Stomach smooth muscle (tissue), 2 donors: Measurements from ENCODE around the gene LBP.
"Not testable (repeated sequence)": the region's sequence is repeated elsewhere in the genome, so short reads cannot be mapped to it uniquely, and the experiment has no call there.

Experiments used
- H3K27ac ChIP-seq: one replicate; pipeline ENCODE4 v1.7.0; 2013; ENCODE audit warnings: mild to moderate bottlenecking, low read length, inconsistent platforms
- H3K27me3 ChIP-seq, 2 donors: one replicate each; pipeline ENCODE4 v1.7.0; 2013; ENCODE audit warnings: low read length in 2 of 2; ENCODE audit not compliant: insufficient read depth in 2 of 2, control insufficient read depth in 1 of 2
- H3K36me3 ChIP-seq, 2 donors: one replicate each; pipeline ENCODE4 v1.7.0; 2013; ENCODE audit warnings: low read length in 2 of 2; ENCODE audit not compliant: control insufficient read depth in 2 of 2, insufficient read depth in 2 of 2
- H3K4me1 ChIP-seq: one replicate; pipeline ENCODE4 v1.7.0; 2013; ENCODE audit warnings: low read length; ENCODE audit not compliant: control insufficient read depth, insufficient read depth
- H3K4me3 ChIP-seq, 2 donors: one replicate each; pipeline ENCODE4 v1.7.0; 2013; ENCODE audit warnings: low read length in 2 of 2
- H3K9ac ChIP-seq, 2 donors: one replicate each; pipeline ENCODE4 v1.7.0; 2013; ENCODE audit warnings: low read length in 2 of 2, mild to moderate bottlenecking in 1 of 2
- H3K9me3 ChIP-seq, 2 donors: one replicate each; pipeline ENCODE4 v1.7.0; 2013; ENCODE audit warnings: low read length in 2 of 2; ENCODE audit not compliant: control insufficient read depth in 2 of 2
- donor health status: healthy.
- donor health status: Pancreatic carcinoma.

The LBP gene

DNA sequence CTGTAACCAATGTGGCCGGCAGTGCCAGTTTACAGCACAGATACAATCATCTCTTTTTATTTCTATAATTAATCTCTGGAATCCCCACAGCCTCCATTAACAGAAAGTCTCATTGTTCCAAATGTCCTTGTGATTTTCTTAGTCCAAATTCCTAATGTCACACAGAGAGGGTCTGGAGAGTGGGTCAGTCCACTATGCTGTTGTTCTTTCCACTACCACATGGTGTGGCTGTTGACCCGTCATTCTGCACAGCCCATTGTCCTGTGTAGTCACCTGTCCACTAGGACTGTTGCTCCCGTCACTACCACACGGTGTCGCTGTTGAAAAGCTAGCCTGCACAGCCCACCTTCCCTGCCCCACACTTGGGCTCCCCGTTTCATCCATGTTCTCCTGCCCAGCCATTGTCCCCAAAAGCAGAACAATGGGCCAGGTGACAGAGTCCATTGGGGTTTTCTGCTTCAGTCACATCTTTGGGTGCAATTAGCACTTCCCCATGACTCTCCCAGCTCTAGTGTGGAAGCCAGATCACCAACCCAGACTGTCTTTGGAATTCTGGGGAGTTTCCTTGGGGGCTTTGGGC lies 8.6 kb upstream of the LBP start:
- H3K4me3 ChIP-seq = no peak overlapping the region
- no peaks in the 10 kb centered on the region for H3K36me3 ChIP-seq
- no peak overlapping the region for H3K9ac ChIP-seq
- no peaks in the 10 kb centered on the region for H3K4me1 ChIP-seq
- H3K9me3 ChIP-seq = peaks cover 3 to 8% of the 10 kb centered on the region in 2 donors
- peaks cover 11 to 14% of the 10 kb centered on the region in 2 donors for H3K27me3 ChIP-seq
- no peak overlapping the region for H3K27ac ChIP-seq

DNA sequence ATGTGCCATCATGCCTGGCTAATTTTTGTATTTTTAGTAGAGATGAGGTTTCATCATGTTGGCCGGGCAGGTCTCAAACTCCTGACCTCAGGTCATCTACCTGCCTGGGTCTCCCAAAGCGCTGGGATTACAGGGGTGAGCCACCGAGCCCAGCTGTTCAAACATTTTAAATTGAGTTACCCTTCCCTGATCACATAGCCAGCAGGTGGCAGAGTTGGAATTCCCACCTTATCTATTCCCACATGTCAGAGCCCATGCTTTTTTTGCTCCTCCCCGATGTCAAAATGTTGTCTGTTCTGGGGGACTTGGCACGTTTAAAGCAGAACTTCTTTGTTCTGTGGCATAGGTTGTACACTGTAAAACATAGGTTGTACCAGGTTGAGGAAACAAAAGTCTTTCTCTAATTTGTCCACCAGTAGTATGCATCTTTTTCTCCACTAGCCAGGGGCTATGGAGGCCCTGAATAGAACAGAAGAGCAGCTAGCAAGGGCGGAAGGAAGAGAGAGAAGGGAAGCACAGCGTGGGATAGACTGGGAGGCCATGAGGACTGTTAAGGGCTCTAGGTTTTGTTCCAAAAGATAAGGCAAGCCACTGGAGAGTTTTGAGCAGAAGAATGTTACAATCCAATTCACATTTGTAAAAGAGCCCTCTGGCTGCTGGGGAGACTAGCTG lies 7.3 kb upstream of the LBP start:
- H3K9me3 ChIP-seq = peaks cover 3 to 8% of the 10 kb centered on the region in 2 donors
- H3K4me3 ChIP-seq = no peak overlapping the region
- no peak overlapping the region for H3K27ac ChIP-seq
- no peaks in the 10 kb centered on the region for H3K36me3 ChIP-seq
- no peak overlapping the region for H3K9ac ChIP-seq
- peaks cover 6% of the 10 kb centered on the region for H3K4me1 ChIP-seq
- peaks cover 11 to 14% of the 10 kb centered on the region in 2 donors for H3K27me3 ChIP-seq

- peaks cover 11 to 14% of the 10 kb centered on the region in 2 donors for H3K27me3 ChIP-seq
- not testable (repeated sequence) for H3K27ac ChIP-seq, H3K4me3 ChIP-seq, H3K9ac ChIP-seq, H3K4me1 ChIP-seq, H3K9me3 ChIP-seq, H3K36me3 ChIP-seq
Measured at GRCh38 chr20:38339521-38339896, 6.8 kb upstream of the LBP start.

GRCh38 chr20:38339997-38340396 lies 6.3 kb upstream of the LBP start:
- Histone ChIP-seq H3K9me3 (peaks cover 3 to 8% of the 10 kb centered on the region in 2 donors), H3K4me1 (peaks cover 6% of the 10 kb centered on the region), H3K27me3 (peaks cover 11 to 14% of the 10 kb centered on the region in 2 donors), H3K9ac (no peak overlapping the region), H3K27ac (no peak overlapping the region), H3K4me3 (no peak overlapping the region), H3K36me3 (no peaks in the 10 kb centered on the region)

DNA sequence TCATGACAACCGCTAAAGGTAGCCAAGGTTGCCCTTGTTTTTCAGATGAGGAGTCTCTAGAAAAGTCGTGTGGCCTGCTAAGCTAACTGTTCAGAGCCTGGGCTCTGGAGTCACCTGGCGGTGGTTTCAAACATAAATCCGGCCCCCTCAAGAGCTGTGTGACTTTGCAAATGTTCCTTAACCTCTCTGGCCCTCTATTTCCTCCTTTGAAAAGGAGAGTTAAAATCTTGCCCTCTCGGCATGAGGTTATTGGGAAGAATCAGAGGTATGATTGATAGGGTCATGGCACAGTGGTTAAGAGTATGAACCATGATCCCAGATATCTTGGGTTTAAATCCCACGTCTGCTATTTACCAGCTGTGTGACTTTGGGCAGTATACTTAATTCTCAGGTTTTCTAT lies 5.6 kb upstream of the LBP start:
- H3K4me1 ChIP-seq = peaks cover 6% of the 10 kb centered on the region

DNA sequence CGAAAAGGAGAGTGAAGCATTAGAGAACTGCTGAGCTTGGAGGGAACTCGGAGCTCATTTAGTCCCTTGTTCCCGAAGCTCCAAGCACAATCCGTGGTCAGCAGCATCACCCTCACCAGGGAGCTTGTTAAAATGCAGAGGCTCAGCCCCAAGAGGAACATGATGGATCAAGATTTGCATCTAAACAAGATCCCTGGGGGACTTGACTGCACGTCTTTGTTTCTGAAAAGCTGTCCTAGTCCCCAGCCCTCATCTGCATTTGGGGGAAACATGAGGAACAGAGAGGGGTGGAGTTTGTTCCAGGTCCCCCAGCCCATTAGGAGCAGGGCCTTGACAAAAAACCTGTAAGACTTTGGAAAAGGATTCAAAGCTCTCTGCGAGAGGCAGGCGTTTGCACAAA lies 4.1 kb upstream of the LBP start:
- no peak overlapping the region for H3K9ac ChIP-seq
- H3K27ac ChIP-seq = no peak overlapping the region
- H3K27me3 ChIP-seq = peaks cover 7 to 11% of the 10 kb centered on the region in 2 donors
- H3K9me3 ChIP-seq = peaks cover 3 to 8% of the 10 kb centered on the region in 2 donors
- H3K4me3 ChIP-seq = no peak overlapping the region
- peaks cover 6% of the 10 kb centered on the region for H3K4me1 ChIP-seq
- no peaks in the 10 kb centered on the region for H3K36me3 ChIP-seq

More for the DNA sequence above, 5.6 kb upstream of the LBP start:
- Histone ChIP-seq H3K4me3 (no peak overlapping the region), H3K9ac (no peak overlapping the region), H3K27me3 (peaks cover 9 to 14% of the 10 kb centered on the region in 2 donors), H3K27ac (no peak overlapping the region), H3K9me3 (peaks cover 3 to 8% of the 10 kb centered on the region in 2 donors), H3K36me3 (no peaks in the 10 kb centered on the region)

DNA sequence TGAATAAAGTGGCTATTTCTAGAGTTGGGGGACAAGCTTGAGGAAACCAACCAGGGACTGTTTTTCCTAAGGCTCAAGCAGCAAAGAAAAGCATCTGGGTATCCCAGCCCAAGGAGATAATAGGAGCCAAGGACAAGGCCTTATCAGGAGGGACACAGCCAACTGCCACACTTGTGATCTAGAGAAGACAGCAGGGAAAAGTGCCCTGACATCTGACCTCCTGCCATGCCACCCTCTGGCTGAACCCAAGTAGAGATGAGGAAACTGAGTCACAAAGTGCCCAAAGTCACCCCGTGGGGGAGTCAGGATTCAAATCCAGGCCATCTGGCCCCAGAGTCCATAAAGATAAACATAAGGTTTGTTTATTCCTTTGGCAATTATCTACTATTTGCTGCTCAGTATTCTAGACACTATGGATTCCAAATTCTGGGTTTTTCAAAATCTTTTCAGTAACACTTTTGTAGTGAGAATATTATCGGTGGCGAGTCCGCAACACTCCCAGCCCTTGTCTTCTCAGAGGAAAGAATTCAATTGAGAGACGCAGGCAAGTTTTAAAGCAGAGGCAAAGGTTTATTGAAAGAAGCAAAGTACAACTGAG lies 3.5 kb upstream of the LBP start:
- peak overlapping the region; percentile 36 to 52 for H3K4me3 ChIP-seq
- H3K9me3 ChIP-seq = peaks cover 3 to 4% of the 10 kb centered on the region in 2 donors
- H3K36me3 ChIP-seq = no peaks in the 10 kb centered on the region
- peaks cover 7 to 8% of the 10 kb centered on the region in 2 donors for H3K27me3 ChIP-seq
- peaks cover 6% of the 10 kb centered on the region for H3K4me1 ChIP-seq
- H3K9ac ChIP-seq = no peak overlapping the region
- no peak overlapping the region for H3K27ac ChIP-seq

GRCh38 chr20:38343311-38344106 lies 2.8 kb upstream of the LBP start:
- Histone ChIP-seq H3K9ac (no peak overlapping the region), H3K27me3 (peaks cover 3 to 5% of the 10 kb centered on the region in 2 donors), H3K4me3 (peak overlapping the region; percentile 36 to 52), H3K27ac (no peak overlapping the region), H3K9me3 (no peaks in the 10 kb centered on the region), H3K36me3 (no peaks in the 10 kb centered on the region), H3K4me1 (peaks cover 6% of the 10 kb centered on the region)

DNA sequence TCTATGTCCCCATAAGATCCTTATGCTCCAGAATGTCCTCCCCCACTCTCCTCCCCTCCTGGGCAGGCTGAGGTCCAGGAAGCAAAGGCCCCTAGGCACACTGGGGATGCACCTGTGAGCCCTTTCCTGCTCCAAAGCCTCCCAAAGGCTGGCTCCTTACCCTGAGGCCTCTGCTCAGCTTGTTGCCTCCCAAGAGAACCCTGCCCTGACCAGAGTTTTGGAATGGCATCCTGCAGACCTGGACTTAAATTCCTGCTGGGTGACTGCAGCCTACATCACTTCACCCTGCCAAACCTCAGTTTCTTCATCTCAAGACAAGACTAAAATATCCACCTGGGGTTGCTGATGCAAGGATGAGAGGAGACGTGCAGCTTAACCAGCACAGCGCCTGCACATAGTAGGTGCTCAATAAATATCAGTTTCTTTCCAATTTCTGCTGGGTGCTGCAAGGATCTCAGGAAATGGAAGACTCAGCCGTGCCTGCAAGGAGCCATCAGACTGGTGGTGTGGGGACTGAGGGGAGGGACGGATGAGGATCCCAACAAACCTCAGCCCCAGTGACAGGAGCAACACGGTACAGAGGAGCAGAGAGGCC lies 2.1 kb upstream of the LBP start:
- no peaks in the 10 kb centered on the region for H3K9me3 ChIP-seq
- peaks cover 0 to 5% of the 10 kb centered on the region in 2 donors for H3K27me3 ChIP-seq
- no peak overlapping the region for H3K27ac ChIP-seq
- no peak overlapping the region for H3K4me3 ChIP-seq
- no peak overlapping the region for H3K9ac ChIP-seq
- peaks cover 6% of the 10 kb centered on the region for H3K4me1 ChIP-seq
- H3K36me3 ChIP-seq = no peaks in the 10 kb centered on the region

DNA sequence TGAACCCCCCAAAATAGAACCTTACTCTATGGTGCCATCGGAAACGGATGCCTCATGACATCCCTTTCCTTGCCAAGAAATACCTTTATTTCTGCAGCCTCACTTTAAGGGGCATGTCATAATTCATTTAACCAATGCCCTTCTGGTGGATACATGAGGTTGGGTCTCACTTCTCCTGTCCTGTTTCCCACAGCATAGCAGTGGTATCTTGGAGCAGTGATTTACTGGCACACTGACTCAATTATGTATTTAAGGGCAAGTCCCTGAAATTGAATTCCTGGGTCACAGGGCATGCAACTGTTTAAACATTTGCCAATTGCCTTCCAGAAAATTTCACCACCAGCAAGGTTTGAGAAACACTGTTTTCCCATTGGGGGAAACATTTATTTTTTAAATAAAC lies 639 bp upstream of the LBP start:
- Histone ChIP-seq H3K36me3 (no peaks in the 10 kb centered on the region), H3K27me3 (peaks cover 0 to 5% of the 10 kb centered on the region in 2 donors), H3K9ac (no peak overlapping the region), H3K4me3 (no peak overlapping the region), H3K4me1 (peaks cover 6% of the 10 kb centered on the region), H3K9me3 (no peaks in the 10 kb centered on the region), H3K27ac (no peak overlapping the region)
